ENCODE measurements around the gene C2.
A peak's percentile ranks its signal among the peaks of the same experiment; 100 is the strongest.
"Not testable (repeated sequence)": the region's sequence is repeated elsewhere in the genome, so short reads cannot be mapped to it uniquely, and the experiment has no call there.

Gene C2

GRCh38 chr6:31927863-31928671 lies 550 bp downstream of the C2 start:
- no peak for DNase-seq (ENCODE audit: low spot score)

DNA sequence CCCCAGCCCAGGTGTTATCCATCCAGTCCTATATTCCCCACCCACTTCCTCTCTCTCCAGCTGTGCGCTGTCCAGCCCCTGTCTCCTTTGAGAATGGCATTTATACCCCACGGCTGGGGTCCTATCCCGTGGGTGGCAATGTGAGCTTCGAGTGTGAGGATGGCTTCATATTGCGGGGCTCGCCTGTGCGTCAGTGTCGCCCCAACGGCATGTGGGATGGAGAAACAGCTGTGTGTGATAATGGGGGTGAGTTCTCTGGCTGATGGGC lies 1.1 kb downstream of the C2 start:
- DNase-seq (ENCODE audit: low spot score) = no peak

DNA sequence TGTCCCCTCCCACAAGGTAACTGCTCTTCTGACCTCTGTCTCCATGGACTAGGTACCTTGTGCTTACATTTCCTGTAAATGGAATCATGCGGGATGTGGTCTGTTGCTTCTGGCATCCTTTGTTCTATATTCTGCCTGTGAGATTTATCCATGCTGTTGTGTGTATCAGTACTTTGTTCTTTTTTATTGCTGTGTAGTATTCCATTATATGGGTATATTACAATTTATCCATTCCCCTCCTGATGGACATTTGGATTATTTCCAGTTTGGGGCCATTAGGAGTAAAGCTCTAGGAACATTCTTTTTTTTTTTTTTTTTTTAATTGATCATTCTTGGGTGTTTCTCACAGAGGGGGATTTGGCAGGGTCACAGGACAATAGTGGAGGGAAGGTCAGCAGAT lies 3.4 kb downstream of the C2 start:
- DNase-seq (ENCODE audit: low spot score) = no peak

GRCh38 chr6:31932137-31932536 lies 4.6 kb downstream of the C2 start:
- not testable (repeated sequence) for DNase-seq (ENCODE audit: low spot score)

DNA sequence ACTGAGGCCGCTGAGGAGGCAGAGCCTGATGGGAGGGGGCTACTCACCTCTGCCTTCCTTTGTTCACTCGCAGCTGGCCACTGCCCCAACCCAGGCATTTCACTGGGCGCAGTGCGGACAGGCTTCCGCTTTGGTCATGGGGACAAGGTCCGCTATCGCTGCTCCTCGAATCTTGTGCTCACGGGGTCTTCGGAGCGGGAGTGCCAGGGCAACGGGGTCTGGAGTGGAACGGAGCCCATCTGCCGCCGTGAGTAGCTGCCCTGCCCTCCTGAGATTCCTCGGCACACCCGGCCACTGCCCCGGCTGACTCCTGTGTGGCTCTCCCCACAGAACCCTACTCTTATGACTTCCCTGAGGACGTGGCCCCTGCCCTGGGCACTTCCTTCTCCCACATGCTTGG lies 6.0 kb downstream of the C2 start:
- DNase-seq (ENCODE audit: low spot score) = no peak

- no peak for DNase-seq (ENCODE audit: low spot score)
Measured at GRCh38 chr6:31935021-31935420, 7.5 kb downstream of the C2 start.

DNA sequence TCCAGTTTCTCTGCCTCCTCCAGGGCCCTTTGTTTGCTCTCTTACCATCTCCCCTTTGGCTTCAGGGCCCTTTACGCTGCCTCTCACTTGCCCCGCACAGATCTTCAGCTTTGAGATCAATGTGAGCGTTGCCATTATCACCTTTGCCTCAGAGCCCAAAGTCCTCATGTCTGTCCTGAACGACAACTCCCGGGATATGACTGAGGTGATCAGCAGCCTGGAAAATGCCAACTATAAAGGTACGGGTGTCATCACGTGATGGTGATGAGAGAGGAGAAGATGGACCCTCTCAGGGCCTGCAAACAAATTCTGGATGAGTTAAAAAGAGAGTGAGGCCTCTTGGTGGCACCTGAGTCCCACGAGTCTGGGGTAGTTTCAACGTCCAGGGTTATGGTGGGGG lies 8.3 kb downstream of the C2 start:
- DNase-seq (ENCODE audit: low spot score) = no peak

DNA sequence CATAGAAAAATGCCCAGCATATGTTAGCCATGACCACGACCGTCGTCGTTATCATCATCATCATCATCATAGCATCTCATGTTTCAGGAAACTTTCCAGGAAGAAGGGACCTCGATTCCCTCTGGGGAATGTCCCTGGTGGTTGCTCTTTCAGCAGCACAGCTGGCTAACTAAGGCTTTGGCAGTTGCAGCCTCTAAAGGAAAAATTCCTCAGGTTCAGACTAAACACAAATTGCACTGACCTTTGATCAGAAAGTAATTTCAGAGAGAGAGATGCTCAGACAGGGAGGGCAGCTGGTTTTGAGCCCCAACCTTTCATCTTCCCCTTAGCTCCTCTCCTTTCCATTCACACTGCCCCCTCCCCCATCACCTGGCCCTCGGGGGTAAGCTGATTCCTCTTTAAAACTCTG lies 12.7 kb downstream of the C2 start:
- no peak for DNase-seq (ENCODE audit: low spot score)

DNA sequence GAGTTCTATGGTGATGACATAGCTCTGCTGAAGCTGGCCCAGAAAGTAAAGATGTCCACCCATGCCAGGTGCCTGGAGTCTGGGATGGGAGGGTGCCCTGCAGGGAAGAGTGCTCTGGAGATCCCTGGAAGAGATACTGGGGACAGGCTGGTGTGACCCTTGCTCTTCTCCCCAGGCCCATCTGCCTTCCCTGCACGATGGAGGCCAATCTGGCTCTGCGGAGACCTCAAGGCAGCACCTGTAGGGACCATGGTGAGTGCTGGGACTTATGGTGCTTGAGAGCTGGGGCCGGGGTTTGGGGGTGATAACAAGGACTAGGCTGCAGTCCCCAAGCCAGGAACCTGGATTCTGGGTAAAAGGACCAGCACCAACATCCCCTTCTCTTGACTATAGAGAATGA lies 16.2 kb downstream of the C2 start:
- DNase-seq (ENCODE audit: low spot score) = no peak

- no peak for DNase-seq (ENCODE audit: low spot score)
Measured at GRCh38 chr6:31945154-31945506, 17.6 kb downstream of the C2 start.

- DNase-seq (ENCODE audit: low spot score) = peak; percentile 77
Measured at GRCh38 chr6:31945507-31946369, 18.2 kb downstream of the C2 start, which contains the start of gene CFB. Gene CFB (plus strand): TSS chr6:31946095. CDS start chr6:31946222, 127 bp downstream.

- DNase-seq (ENCODE audit: low spot score) = no peak
Measured at GRCh38 chr6:31946370-31946885, 18.9 kb downstream of the C2 start.

GRCh38 chr6:31947070-31947675 lies 19.7 kb downstream of the C2 start:
- no peak for DNase-seq (ENCODE audit: low spot score)

- DNase-seq (ENCODE audit: low spot score) = no peak
Measured at GRCh38 chr6:31947864-31948263, 20.3 kb downstream of the C2 start.

DNA sequence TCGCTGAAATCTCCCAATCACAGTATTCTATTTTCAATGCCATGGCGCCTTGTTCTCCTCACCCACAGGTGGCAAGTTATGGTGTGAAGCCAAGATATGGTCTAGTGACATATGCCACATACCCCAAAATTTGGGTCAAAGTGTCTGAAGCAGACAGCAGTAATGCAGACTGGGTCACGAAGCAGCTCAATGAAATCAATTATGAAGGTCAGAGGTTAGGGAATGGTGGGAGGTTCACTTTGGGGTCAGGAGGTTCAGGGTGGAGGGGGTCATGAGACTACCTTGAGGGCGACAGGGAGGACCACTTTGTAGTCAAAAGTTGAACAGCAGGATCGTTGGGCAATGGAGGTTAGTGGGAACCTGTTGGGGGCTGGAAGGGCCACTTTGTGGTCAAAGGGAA lies 20.8 kb downstream of the C2 start:
- no peak for DNase-seq (ENCODE audit: low spot score)

DNA sequence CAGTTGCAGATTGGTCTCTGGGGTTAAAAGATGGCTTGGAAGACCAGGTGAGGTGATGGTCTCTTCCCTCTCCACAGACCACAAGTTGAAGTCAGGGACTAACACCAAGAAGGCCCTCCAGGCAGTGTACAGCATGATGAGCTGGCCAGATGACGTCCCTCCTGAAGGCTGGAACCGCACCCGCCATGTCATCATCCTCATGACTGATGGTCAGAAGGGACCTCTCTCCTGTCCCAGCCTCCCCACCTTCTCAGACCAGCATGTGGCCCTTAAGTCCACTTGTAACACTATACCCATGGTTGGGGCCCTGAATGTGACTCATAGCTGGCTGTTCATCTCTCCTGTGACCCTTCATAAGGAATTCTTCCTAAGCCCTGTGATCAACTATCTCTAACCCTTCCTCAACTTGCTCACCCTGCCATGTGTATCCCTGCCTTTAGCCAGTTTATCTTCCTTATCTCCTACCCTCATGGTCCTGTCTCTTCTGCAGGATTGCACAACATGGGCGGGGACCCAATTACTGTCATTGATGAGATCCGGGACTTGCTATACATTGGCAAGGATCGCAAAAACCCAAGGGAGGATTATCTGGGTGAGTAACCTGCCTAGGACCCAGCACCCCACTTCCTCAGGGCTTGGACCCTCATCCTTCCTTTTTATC lies 21.4 kb downstream of the C2 start:
- no peak for DNase-seq (ENCODE audit: low spot score)

- no peak for DNase-seq (ENCODE audit: low spot score)
Measured at GRCh38 chr6:31949926-31950548, 22.5 kb downstream of the C2 start.

GRCh38 chr6:31952140-31952805 lies 24.8 kb downstream of the C2 start:
- DNase-seq (ENCODE audit: low spot score) = peak; percentile 80

DNA sequence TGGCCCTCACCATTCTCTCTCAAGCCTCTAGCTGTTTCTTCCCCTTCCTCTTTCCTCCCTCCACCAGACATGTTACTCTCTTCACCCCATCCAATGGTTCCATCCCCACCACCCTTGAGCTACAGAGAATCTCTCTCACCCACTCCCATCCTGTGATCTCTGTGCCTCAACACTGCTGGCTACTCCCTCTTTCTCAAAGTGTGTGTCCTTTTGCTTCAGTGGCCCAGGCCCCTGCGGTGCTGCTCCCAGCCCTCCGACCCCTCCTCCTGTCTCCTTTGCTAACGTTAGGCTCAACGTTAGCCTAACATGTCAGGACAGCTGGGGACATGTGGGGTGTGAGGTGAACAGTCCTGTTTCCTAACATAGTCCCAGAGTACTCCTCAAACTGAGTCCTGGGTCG lies 25.4 kb downstream of the C2 start:
- DNase-seq (ENCODE audit: low spot score) = no peak

DNA sequence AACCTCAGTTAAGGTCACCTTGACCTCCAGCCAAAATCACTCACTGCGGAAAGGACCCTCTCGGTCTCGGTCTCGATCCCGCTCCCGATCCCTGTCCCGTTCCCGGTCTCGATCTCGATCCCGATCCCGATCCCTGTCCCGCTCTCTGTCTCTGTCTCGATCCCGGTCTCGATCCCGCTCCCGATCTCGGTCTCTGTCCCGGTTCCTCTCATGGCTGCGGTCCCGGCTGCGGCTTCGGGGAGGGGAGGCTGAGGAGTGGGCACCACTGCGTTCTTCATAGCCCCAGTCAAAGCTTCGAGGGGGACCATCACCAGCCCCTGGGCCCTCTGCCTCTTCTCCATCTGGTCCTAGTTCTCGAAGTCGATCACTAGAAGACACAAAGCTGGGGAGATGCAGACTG lies 27.0 kb downstream of the C2 start:
- DNase-seq (ENCODE audit: low spot score) = no peak

GRCh38 chr6:31956796-31957195 lies 29.3 kb downstream of the C2 start:
- DNase-seq (ENCODE audit: low spot score) = no peak

DNA sequence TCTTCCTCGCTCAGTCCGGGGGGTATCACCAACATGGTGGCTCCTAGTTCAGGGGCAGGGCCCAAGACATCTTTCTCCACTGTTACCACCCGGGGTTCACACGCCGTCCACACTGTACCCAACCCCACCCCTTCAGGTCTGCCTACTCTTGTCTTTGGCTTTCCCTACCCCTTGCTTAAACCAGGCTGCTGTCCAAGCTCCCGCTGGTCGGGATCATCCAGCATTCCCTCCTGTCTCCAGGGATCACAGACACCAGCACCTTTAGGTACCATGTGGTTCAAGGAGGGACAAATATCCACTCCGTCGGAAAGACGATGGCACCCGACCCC lies 30.9 kb downstream of the C2 start:
- no peak for DNase-seq (ENCODE audit: low spot score)
